Stimulated activated CD4-positive, alpha-beta T cell treated with anti-CD3 and anti-CD28 coated beads, Interleukin-12 subunit alpha, Interleukin-12 subunit beta, amount 100 ng/mL, for 48 hours (primary cell): ENCODE measurements around the gene HIRIP3.
"Not testable (repeated sequence)": the region's sequence is repeated elsewhere in the genome, so short reads cannot be mapped to it uniquely, and the experiment has no call there.

Source experiments
- DNase-seq, 3 donors: peaks; one replicate each; pipeline ENCODE4 v3.0.0-alpha.2; 2020; ENCODE audit warnings: low read depth in 2 of 3, low spot score in 1 of 3

Gene HIRIP3, protein sequence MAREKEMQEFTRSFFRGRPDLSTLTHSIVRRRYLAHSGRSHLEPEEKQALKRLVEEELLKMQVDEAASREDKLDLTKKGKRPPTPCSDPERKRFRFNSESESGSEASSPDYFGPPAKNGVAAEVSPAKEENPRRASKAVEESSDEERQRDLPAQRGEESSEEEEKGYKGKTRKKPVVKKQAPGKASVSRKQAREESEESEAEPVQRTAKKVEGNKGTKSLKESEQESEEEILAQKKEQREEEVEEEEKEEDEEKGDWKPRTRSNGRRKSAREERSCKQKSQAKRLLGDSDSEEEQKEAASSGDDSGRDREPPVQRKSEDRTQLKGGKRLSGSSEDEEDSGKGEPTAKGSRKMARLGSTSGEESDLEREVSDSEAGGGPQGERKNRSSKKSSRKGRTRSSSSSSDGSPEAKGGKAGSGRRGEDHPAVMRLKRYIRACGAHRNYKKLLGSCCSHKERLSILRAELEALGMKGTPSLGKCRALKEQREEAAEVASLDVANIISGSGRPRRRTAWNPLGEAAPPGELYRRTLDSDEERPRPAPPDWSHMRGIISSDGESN

DNA sequence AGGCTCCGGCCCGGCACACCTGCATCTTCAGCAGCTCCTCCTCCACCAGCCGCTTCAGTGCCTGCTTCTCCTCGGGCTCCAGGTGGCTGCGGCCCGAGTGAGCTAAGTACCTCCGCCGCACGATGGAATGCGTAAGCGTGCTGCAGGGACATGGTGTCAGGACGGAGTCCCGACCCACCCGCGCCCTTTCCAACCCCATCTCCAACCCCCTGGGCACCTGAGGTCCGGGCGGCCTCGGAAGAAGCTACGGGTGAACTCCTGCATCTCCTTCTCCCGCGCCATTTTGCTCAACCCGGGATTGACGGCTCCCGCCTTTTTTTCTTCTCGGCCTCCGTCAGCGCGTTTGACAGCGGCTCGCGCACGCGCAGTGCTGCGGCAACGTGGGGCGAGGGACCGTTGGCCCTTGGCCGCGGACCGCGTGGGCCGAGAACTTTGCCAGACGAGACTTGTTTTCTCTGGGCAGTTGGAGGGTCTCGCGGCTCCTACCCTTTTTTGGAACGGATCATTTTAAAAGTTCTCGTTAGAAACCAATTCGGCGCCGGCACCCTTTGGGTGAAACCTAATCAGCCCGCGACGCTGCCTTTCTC is at the start of gene HIRIP3:
TSS of gene HIRIP3 (minus strand) at position 294 of the 587 bp plus-strand sequence. CDS start at position 282, 12 bp downstream.
- peak; percentile 77 to 83 (median 81) for DNase-seq

DNA sequence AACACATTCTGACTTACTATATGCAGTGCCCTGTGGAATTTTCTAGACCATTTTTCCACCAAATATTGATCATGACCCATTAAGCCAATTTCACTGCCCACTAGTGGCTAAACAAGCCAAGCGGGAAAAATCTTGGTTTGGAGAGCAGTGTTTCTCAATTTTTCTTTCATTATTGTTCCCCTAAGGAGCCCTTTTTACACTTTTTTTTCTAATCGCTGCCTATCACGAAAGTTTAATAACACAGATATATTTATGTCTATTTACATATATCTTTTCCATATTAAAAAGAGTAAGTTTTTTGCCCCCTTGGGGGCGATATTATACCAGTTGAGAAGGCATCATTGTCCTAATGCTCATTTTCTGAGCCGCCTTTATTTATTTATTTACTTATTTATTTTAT is 46.4 kb upstream of the HIRIP3 start:
- no peak for DNase-seq

DNA sequence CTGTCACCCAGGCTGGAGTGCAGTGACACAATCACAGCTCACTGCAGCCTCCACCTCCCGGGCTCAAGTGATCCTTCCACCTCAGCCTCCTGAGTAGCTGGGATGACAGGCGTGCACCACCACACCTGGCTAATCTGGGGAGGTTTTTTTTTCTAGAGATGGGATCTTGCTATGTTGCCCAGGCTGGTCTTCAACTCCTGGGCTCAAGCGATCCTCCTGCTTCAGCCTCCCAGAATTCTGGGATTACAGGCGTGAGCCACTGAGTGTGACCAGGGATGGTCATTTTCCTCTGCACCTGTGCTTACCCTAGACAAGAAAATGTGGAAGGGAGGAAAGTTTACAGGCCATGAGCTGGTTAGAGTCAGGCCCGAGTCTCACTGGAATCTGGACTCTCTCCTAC is 45.3 kb upstream of the HIRIP3 start:
- DNase-seq = not testable (repeated sequence)

DNA sequence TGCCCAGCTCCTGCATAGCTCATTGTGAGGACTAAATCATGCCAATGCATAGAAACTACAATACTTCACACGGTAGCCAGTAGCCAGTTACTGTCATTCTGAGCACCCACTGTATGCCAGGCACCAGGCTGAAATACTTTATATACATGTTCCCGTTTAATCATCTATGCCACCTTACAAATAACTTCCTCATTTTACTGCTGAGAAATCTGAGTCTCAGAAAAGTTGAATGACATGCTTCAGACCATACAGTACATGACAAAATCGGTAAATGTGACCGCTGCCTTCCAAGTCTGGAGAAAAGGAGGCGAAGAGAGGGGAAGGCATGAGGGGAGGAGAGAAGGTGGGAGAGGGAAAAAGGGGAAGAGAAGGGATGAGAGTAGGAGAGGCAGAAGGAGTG is 44.8 kb upstream of the HIRIP3 start:
- DNase-seq = no peak

DNA sequence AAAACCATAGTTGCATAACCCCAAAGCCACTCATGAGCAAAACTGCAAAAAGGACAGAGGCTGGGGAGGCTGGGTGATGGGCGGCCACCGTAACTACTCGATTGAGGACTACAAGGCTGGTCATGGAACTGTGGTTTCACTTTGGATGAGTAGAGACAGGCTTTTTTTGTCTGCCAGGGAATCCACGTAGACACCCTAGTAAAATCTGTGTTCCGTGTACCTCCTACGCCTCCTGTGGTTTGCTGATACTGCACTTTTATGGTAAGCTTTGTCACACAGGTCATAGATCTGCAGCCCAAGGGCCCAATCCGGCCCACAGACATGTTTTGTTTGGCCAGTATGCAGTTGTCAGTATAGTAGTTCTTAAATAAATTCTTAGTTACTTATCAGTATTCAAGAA is 37.9 kb upstream of the HIRIP3 start:
- DNase-seq = peak in 1 of 3 donors; percentile 18

DNA sequence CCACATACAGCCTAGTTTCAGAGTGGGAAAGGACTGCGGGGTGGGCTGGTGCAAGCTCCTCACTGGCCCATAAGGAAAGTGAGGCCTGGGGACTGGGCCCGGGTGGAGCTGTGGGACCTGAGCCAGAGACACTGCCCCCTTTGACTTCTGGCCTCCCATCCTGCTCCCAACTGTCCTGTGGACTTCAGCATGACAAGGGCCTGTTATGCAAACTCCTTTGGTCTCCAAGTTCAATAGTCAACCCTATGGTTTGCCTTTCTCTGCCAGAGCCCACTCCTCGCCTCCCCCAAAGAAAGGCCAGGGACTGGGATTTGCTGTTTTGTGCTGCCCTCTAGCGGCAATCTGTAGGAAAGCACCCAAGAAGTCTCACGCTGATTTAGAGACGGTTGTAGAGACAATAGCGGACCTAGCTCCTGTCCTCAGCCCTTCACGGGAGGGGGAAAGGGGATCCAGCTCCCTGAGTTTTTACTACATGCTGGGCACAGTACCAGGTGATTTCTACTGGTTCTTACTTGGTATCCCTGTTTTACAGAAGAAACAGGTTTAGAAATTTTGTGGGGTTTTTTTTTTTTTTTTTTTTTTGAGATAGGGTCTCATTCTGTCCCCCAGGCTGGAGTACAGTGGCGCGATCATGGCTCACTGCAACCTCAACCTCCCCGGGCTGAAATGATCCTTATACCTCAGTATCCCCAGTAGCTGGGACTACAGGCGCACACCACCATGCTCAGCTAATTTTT is 36.8 kb upstream of the HIRIP3 start:
- DNase-seq = peak; percentile 40 to 79 (median 60)

DNA sequence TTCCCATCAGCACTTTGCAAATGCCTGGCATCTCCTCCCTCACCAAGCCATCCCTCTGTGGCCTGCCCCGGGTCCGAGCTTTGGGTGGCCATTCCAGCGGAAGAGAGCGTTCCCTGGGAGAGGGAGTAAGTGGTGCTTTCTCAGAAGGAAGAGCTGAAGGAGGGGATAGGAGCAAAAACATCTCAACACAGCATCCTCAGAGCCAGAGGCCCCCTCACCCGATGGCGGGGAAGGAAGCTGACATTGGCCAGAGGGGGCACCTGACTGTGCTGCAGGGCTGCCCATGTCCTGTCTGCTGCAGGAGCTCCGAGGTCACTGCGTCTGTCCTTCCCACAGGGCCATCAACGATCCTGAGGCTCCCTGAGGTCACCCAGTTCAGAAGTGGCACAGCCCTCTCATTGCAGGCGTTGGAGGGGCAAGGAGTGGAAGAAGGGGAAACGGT is 36.1 kb upstream of the HIRIP3 start:
- no peak for DNase-seq

DNA sequence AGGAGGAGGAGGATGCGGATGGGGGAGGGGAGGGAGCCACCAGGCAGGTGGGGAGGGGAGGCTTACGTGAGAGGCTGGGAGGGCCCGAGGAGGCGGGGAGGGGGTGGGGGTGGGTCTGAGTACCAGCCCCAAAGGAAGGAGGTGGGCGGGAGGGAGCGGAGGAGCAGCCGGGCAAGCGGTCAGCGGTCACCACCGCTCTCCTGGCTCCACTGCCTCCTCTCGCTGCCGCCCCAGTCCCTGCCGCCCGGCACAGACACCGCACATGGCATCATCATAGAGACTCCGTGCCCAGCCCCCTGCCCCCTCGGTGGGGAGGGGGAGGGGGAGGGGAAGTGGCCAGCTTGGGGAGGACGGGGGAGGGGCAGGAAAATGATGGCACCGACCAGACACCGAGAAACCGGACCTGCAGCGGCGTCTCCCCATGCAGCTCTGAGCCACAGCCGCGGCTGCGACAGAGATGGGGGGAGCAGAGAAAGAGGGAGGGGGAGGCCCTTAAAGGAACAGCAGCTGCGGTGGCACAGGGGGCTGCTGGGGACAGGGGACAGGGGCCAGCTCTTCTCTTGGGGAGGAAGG is 35.5 kb upstream of the HIRIP3 start, which contains the start of gene TLCD3B:
TSS of gene TLCD3B (minus strand) at position 431 of the 573 bp plus-strand sequence. CDS start 744 bp downstream, outside the sequence.
- no peak for DNase-seq

DNA sequence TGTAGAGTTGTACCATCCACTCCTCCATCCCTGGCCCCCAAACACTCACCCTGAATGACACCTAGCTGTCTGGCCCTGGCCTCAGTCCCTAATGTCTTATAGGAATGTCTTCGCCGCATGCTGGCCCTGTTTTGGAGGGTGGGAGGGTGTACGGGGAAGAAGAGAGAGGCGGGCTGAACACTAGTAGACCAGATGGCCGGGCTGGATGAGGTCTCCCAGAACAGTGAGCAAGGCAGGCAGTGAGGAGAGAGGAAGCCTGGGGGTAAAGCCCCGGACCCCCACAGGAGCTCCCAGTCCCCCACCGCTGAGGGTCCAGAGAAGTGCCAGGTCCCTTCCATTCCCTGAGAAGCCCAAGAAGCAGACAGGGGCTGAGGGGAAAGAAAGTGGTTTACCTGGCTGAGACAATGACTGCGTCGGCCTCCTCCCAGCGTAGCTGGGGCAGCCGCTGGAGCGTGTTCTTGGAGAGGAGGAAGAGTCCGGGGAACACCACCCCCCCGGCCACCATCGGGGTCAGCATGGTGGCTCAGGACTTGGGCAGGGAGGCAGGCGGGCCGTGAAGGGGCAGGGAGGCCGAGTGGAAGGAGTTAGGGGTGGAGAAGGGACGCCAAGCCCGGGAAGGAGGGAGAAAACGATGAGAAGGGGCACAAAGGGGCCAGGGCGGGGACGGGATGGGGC is 34.7 kb upstream of the HIRIP3 start:
- DNase-seq = no peak

DNA sequence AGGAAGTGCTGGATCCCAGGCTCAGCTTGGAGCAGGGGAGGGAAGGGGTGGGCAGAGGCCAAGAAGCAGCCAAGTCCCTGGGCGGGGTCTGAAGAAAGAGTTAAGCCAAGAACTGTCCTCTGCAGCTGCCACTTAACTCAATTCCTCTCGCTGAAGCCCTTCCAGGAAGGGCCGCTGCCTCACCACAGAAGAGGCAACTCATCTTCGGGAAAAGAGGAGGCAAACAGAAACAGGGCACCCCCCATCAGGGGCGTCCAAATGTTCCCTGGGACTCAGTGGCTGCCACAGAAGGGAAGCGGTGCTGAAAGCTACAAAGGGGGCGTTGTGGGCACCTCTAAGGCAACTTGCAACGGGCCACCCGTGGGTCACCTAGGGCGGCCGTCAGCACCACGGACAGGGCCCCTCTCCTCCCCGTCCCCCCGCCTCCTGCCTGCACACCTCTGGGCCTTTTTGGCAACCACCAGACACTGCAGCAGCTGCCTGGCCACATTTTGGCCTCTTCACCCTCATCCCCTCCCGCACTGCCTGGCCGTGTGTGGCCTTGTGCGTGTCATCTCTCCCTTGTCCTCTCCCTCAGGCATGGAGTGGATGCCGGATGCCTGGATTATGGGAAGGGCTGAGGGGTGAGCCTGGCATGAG is 33.1 kb upstream of the HIRIP3 start:
- no peak for DNase-seq

DNA sequence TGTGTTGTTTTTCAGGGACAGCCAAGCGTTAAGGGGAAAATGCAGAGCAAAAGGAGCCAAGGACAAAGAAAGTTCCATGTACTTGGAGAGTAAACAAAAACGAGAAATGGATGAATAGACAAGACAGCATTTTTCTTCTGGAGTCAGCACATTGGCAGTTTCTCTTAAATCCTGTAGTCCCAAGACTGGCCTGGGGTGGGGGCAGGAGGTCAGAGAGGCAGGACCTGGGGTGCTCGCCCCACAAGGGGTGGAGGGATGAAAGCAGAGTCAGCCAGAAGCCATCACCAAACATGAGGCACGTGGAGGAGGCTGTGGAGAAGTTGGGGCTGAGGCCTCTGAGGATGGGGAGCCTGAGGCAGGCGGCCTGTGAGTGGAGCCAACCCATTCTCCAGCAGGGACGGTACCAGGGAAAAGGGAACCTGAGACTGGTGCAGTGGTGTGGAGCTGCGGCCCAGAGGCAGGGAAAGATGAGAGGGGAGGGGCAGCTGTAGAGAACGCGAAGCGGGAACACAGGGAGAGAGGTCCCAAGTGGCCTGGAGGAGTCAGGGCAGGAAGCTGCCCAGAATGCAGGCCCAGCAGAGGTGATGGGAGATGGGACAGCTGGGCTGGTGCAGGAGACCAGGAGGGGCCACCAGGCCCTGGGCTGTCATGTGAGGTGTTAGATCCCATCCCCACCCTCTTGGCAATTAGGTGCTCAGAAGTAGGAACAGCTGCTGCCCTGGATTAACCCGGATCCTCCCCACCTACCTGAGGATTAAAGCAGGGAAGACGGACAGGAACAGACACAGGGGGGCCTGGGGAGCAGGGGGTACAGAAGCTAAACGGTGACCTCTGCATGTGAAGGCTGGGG is 32.4 kb upstream of the HIRIP3 start:
- DNase-seq = no peak

DNA sequence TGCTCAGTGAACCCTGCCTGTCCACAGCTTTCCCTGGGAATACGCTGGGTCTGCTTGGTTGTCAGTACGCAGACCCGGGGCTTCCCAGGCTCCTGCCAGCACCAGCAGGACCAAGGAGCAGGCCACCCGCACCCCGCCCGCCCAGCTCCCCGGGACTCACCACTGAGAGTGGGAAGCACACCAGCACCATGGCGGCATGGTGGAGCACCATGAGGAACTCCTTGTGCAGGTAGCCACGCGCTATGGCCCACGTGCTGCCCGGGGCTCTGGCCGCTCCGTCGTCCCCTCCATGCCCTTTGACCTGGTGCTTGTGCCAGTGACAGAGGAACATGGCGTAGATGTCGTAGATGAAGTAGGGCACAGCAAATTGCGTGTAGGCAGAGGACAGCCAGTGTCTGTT is 31.0 kb upstream of the HIRIP3 start:
- DNase-seq = no peak

DNA sequence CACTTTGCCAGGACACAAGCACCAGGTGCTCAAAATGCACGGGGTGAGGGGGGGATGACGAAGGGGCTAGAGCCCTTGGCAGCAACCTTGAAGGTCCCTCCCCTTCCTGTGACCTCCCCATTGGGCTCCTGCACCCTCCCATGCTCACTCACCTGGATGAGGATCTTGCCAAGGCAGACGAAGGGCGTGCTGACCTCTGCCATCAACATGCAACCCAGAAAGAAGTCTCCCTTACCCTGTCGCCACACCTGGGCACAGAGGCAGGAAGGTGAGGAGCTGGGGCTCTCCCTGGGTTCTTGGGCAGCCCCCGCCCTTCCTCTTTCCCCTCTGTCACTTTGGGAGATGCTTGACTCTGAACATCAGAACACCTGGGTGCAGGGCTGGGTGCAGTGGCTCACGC is 30.2 kb upstream of the HIRIP3 start:
- no peak for DNase-seq

DNA sequence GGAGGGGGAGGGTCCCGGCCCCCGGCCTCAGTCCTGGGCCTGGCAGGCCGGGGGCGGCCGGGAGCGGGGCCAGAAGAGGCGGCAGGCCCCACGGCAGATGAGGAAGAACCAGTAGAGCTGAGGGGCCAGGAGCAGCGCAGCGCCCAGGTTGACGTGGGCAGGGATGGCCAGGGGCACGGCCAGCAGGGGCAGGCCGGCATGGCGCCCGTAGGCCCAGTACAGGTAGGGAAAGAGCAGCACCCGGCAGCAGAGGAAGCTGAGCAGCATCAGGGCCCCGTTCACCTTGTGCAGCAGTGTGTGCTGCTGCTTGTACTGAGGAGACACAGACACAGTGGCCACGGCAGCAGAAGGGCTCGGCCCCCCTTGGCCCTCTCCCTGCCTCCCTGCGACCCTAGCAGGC is 29.7 kb upstream of the HIRIP3 start:
- DNase-seq = no peak

DNA sequence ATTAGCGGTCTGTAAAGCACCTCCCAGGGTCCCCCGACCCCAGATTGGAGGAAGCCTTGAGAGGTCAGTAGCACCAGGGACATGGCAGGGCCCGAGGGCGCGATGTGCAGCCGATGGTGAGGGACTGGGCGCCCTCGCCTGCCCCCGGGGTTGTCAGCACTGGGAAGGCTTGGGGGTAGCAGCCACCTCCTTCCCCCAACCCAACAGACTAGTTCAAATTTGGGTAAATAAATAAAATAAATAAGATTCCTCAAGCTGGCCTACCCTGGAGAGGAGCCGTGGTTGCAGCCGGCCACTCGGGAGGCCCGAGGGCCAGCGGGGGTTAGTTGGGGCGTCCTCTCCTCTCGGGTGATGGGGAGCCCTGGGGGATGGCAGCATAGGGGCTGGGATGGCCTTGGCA is 29.0 kb upstream of the HIRIP3 start:
- no peak for DNase-seq

DNA sequence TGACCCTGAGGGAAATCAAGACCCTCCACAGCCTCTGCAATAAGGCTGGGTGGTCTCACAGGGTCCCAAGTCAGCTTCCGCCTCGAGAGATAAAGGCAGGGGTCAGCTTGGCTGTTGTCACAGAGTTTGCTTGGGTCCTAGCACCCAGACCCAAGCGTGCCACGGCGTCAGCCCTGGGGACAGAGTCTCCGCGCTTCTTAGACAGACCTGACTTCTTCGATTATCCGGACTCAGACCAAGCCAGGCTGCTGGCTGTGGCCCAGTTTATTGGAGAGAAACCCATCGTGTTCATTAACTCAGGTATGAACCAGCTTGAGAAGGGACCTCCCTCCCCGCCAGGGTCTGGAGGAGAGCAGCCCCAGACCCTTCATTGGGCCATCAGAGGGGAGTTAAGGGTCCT is 28.2 kb upstream of the HIRIP3 start:
- DNase-seq = no peak

DNA sequence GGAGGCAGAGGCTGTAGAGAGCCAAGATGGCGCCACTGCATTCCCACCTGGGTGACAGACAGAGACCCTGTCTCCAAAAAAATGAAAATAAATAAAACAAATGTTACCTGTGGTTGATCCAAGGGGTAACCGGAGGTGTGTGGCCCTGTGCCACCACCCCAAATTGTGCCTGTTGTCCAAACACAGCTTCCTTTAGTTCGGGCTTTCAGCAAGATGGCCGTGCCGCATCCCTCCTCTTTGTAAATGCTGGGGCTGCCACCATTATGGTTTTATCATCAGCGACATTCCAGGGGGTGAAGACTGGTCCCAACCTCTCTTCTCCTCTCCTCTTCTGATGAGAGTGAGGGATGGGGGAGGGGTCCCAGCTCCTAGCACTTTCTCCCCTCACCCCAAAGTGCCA is 27.5 kb upstream of the HIRIP3 start, which contains the start of gene C16orf92:
TSS of gene C16orf92 (plus strand) at position 312 of the 400 bp plus-strand sequence. CDS start 143 bp downstream, outside the sequence.
- no peak for DNase-seq

DNA sequence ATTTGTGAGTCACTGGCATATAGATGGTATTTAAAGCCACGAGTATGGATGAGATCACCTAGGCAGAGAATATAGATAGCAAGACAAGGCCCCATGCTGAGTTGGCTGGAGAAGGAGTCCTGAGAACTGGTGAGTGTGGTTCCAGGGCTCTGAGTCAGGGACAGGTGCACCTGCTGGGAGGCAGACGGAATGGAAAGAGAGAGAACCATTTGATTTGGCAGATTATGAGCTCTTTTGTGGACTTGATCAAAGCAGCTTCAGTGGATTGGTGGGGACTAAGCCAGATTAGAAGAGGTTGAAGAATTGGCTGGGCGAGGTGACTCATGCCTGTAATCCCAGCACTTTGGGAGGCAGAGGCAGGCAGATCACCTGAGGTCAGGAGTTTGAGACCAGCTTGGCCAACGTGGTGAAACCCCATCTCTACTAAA is 23.3 kb upstream of the HIRIP3 start:
- DNase-seq = no peak

DNA sequence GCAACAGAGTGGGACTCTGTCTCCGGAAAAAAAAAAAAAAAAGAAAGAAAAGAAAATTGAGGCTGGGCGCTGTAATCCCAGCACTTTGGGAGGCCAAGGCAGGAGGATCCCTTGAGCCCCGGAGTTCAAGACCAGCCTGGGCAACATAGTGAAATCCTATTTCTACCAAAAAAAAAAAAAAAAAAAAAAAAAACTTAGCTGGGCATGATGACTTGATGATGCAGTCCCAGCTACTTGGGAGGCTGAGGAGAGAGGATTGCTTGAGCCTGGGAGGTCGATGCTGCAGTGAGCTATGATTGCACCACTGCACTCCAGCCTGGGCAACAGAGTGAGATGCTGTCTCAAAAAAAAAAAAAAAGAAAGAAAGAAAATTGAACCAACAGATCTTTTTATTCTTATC is 22.5 kb upstream of the HIRIP3 start:
- DNase-seq = not testable (repeated sequence)
